BLaER1 (cell line): Measurements from ENCODE around the gene CATSPERD.

Source experiments
- H3K27ac ChIP-seq: shearing (Covaris generic); formaldehyde crosslinking; 2 replicates; pipeline ENCODE4 v1.8.1; 2022
- H3K27me3 ChIP-seq: shearing (Covaris generic); formaldehyde crosslinking; 2 replicates; pipeline ENCODE4 v1.8.1; 2022
- H3K36me3 ChIP-seq: shearing (Covaris generic); formaldehyde crosslinking; 2 replicates; pipeline ENCODE4 v1.8.1; 2022
- H3K4me1 ChIP-seq: shearing (Covaris generic); formaldehyde crosslinking; 2 replicates; pipeline ENCODE4 v1.8.1; 2022
- H3K4me2 ChIP-seq: shearing (Covaris generic); formaldehyde crosslinking; 2 replicates; pipeline ENCODE4 v1.8.1; 2022
- H3K4me3 ChIP-seq: shearing (Covaris generic); formaldehyde crosslinking; 2 replicates; pipeline ENCODE4 v1.8.1; 2022
- H3K9ac ChIP-seq: shearing (Covaris generic); formaldehyde crosslinking; 2 replicates; pipeline ENCODE4 v1.8.1; 2022
- H3K9me3 ChIP-seq: shearing (Covaris generic); formaldehyde crosslinking; 2 replicates; pipeline ENCODE4 v1.8.1; 2022
- H4K20me1 ChIP-seq: shearing (Covaris generic); formaldehyde crosslinking; 2 replicates; pipeline ENCODE4 v1.8.1; 2022
- Cebpa-rat ChIP-seq: shearing (Covaris generic); IDR thresholded peaks from 2 replicates; pipeline ENCODE4 v1.8.1; 2022

Gene CATSPERD

GRCh38 chr19:5678071-5678718 is 42.2 kb upstream of the CATSPERD start:
- H3K36me3 ChIP-seq: peaks cover 31% of the 10 kb centered on the region; the same call in 1 of the 2 replicates
- H3K27me3 ChIP-seq: no peaks in the 10 kb centered on the region
- no peak overlapping the region for H3K4me3 ChIP-seq
- H3K9me3 ChIP-seq: no peaks in the 10 kb centered on the region
- H3K9ac ChIP-seq: no peak overlapping the region
- TF ChIP-seq Cebpa-rat: no peak
- H3K4me2 ChIP-seq: no peak overlapping the region
- H3K27ac ChIP-seq: no peak overlapping the region
- peaks cover 17% of the 10 kb centered on the region for H3K4me1 ChIP-seq
- H4K20me1 ChIP-seq: no peaks in the 10 kb centered on the region

GRCh38 chr19:5679289-5680083 is 41.0 kb upstream of the CATSPERD start:
- H3K36me3 ChIP-seq: peaks cover 31% of the 10 kb centered on the region; the same call in 1 of the 2 replicates
- peak overlapping the region; percentile 91 for H3K4me3 ChIP-seq
- H3K27ac ChIP-seq: peak overlapping the region; percentile 88
- H3K4me2 ChIP-seq: peak overlapping the region; percentile 95
- H4K20me1 ChIP-seq: no peaks in the 10 kb centered on the region
- peak overlapping the region; percentile 89 for H3K9ac ChIP-seq
- no peak for TF ChIP-seq Cebpa-rat
- peaks cover 17% of the 10 kb centered on the region for H3K4me1 ChIP-seq
- no peaks in the 10 kb centered on the region for H3K9me3 ChIP-seq
- no peaks in the 10 kb centered on the region for H3K27me3 ChIP-seq

GRCh38 chr19:5680084-5680436 is 40.4 kb upstream of the CATSPERD start:
- TF ChIP-seq Cebpa-rat: no peak
- H3K36me3 ChIP-seq: peaks cover 26% of the 10 kb centered on the region; the same call in 1 of the 2 replicates
- no peaks in the 10 kb centered on the region for H3K27me3 ChIP-seq
- H3K27ac ChIP-seq: peak overlapping the region; percentile 88
- H3K9me3 ChIP-seq: no peaks in the 10 kb centered on the region
- peaks cover 17% of the 10 kb centered on the region for H3K4me1 ChIP-seq
- H3K9ac ChIP-seq: peak overlapping the region; percentile 89
- peak overlapping the region; percentile 95 for H3K4me2 ChIP-seq
- no peaks in the 10 kb centered on the region for H4K20me1 ChIP-seq
- peak overlapping the region; percentile 91 for H3K4me3 ChIP-seq

- peak within 1 kb of the TSS; percentile 88 for H3K27ac ChIP-seq
- H3K9me3 ChIP-seq: no peaks in the 10 kb centered on the region
- TF ChIP-seq Cebpa-rat: no peak
Observed at GRCh38 chr19:5680437-5681368, 39.7 kb upstream of the CATSPERD start, which contains the start of the genes HSD11B1L and MICOS13. TSS of gene HSD11B1L (plus strand) at chr19:5681027. CDS start at chr19:5684833, 3,806 bp downstream. TSS of gene MICOS13 (minus strand) at chr19:5680516. CDS start at chr19:5680486, 30 bp downstream.

GRCh38 chr19:5681391-5682106 is 38.9 kb upstream of the CATSPERD start:
- Histone ChIP-seq H3K9ac (peak overlapping the region; percentile 89; the same call in 1 of the 2 replicates), H3K27ac (no peak overlapping the region), H3K4me1 (peaks cover 27% of the 10 kb centered on the region), H3K27me3 (no peaks in the 10 kb centered on the region), H3K9me3 (no peaks in the 10 kb centered on the region), H4K20me1 (no peaks in the 10 kb centered on the region), H3K4me3 (peak overlapping the region; percentile 91), H3K36me3 (peaks cover 16% of the 10 kb centered on the region; the same call in 1 of the 2 replicates), H3K4me2 (peak overlapping the region; percentile 90)
- no peak for TF ChIP-seq Cebpa-rat

More at GRCh38 chr19:5680437-5681368, 39.7 kb upstream of the CATSPERD start, which contains the start of the genes HSD11B1L and MICOS13:
- Histone ChIP-seq H3K4me2 (peak within 1 kb of the TSS; percentile 95), H3K9ac (peak within 1 kb of the TSS; percentile 89), H4K20me1 (no peaks in the 10 kb centered on the region), H3K4me1 (peaks cover 19% of the 10 kb centered on the region), H3K27me3 (no peaks in the 10 kb centered on the region), H3K4me3 (peak within 1 kb of the TSS; percentile 91), H3K36me3 (peaks cover 23% of the 10 kb centered on the region; the same call in 1 of the 2 replicates)

- H3K4me1 ChIP-seq: peaks cover 27% of the 10 kb centered on the region
- H3K4me2 ChIP-seq: peak overlapping the region; percentile 90
- no peak overlapping the region for H3K9ac ChIP-seq
- TF ChIP-seq Cebpa-rat: no peak
- H3K27me3 ChIP-seq: no peaks in the 10 kb centered on the region
- H4K20me1 ChIP-seq: no peaks in the 10 kb centered on the region
- H3K27ac ChIP-seq: no peak overlapping the region
- H3K36me3 ChIP-seq: peaks cover 11% of the 10 kb centered on the region; the same call in 1 of the 2 replicates
- no peak overlapping the region for H3K4me3 ChIP-seq
- H3K9me3 ChIP-seq: no peaks in the 10 kb centered on the region
Observed at GRCh38 chr19:5682107-5682482, 38.3 kb upstream of the CATSPERD start.

- H3K9ac ChIP-seq: no peak overlapping the region
- H3K27me3 ChIP-seq: no peaks in the 10 kb centered on the region
- peaks cover under 1% of the 10 kb centered on the region; the same call in 1 of the 2 replicates for H3K36me3 ChIP-seq
- H3K4me3 ChIP-seq: no peak overlapping the region
- no peak overlapping the region for H3K4me2 ChIP-seq
- H4K20me1 ChIP-seq: no peaks in the 10 kb centered on the region
- no peaks in the 10 kb centered on the region for H3K9me3 ChIP-seq
- no peak overlapping the region for H3K27ac ChIP-seq
- no peak for TF ChIP-seq Cebpa-rat
- H3K4me1 ChIP-seq: peaks cover 33% of the 10 kb centered on the region
Observed at GRCh38 chr19:5683177-5683886, 37.1 kb upstream of the CATSPERD start.

- no peaks in the 10 kb centered on the region for H3K27me3 ChIP-seq
- H3K4me2 ChIP-seq: no peak overlapping the region
- no peak overlapping the region for H3K4me3 ChIP-seq
- no peak overlapping the region for H3K9ac ChIP-seq
- no peaks in the 10 kb centered on the region for H3K36me3 ChIP-seq
- H3K9me3 ChIP-seq: no peaks in the 10 kb centered on the region
- H4K20me1 ChIP-seq: no peaks in the 10 kb centered on the region
- peaks cover 27% of the 10 kb centered on the region for H3K4me1 ChIP-seq
- no peak for TF ChIP-seq Cebpa-rat
- H3K27ac ChIP-seq: no peak overlapping the region
Observed at GRCh38 chr19:5684694-5685430, 35.6 kb upstream of the CATSPERD start.
